Erythroblast (primary cell): ENCODE results near the gene EVA1C.

Experiments used
- GATA1 ChIP-seq: IDR thresholded peaks from 2 replicates; pipeline ENCODE4 v1.6.1; 2011; ENCODE audit warnings: low read depth, mild to moderate bottlenecking, control low read depth, low read length, moderate library complexity
- POLR2A ChIP-seq: IDR thresholded peaks from 2 replicates; pipeline ENCODE4 v1.6.1; 2011; ENCODE audit warnings: mild to moderate bottlenecking, low read length

GRCh38 chr21:32383812-32384211 lies 28.7 kb upstream of the EVA1C start:
- no peak for TF ChIP-seq POLR2A
- no peak for TF ChIP-seq GATA1
